MM.1S (cell line): Measurements from ENCODE around the gene CHRD.

Experiments
- DNase-seq: peaks from one replicate; pipeline ENCODE4 v3.0.0-alpha.2; 2015
- H2AFZ ChIP-seq: fragments of 300-600 bp; sonication (generic); 2 replicates; pipeline ENCODE4 v1.6.0; 2016; ENCODE audit warnings: antibody characterized with exemption, low read length
- H3F3A ChIP-seq: fragments of 300-600 bp; sonication (generic); 2 replicates; pipeline ENCODE4 v1.6.1; 2016; ENCODE audit warnings: mild to moderate bottlenecking, antibody characterized with exemption, low read length, moderate library complexity, mixed read lengths; ENCODE audit not compliant: insufficient read depth
- H3K27ac ChIP-seq: fragments of 300-600 bp; sonication (generic); 2 replicates; pipeline ENCODE4 v1.5.1; 2016; ENCODE audit warnings: mild to moderate bottlenecking, low read length
- H3K27me3 ChIP-seq: fragments of 300-600 bp; sonication (generic); replicated peaks from 2 replicates; pipeline ENCODE4 v1.6.0; 2016; ENCODE audit warnings: low read length; ENCODE audit not compliant: insufficient read depth
- H3K36me3 ChIP-seq: fragments of 300-600 bp; sonication (generic); replicated peaks from 2 replicates; pipeline ENCODE4 v1.6.1; 2016; ENCODE audit warnings: mild to moderate bottlenecking, low read length, mixed read lengths; ENCODE audit not compliant: insufficient read depth
- H3K4me1 ChIP-seq: fragments of 300-600 bp; sonication (generic); 2 replicates; pipeline ENCODE4 v1.6.1; 2016; ENCODE audit warnings: low read length, mixed read lengths
- H3K4me2 ChIP-seq: fragments of 300-600 bp; sonication (generic); 2 replicates; pipeline ENCODE4 v1.6.0; 2016; ENCODE audit warnings: low read depth, low read length
- H3K4me3 ChIP-seq: fragments of 300-600 bp; sonication (generic); 2 replicates; pipeline ENCODE4 v1.5.1; 2016; ENCODE audit warnings: low read length, mixed read lengths
- H3K79me2 ChIP-seq: fragments of 300-600 bp; sonication (generic); 2 replicates; pipeline ENCODE4 v1.6.1; 2016; ENCODE audit warnings: mixed run types, low read length, mixed read lengths
- H3K9ac ChIP-seq: fragments of 300-600 bp; sonication (generic); 2 replicates; pipeline ENCODE4 v1.6.1; 2016; ENCODE audit warnings: low read length, mixed read lengths
- H3K9me2 ChIP-seq: fragments of 300-600 bp; sonication (generic); replicated peaks from 2 replicates; pipeline ENCODE4 v1.6.1; 2016; ENCODE audit warnings: mild to moderate bottlenecking, low read length, mixed read lengths; ENCODE audit not compliant: insufficient read depth
- H3K9me3 ChIP-seq: fragments of 300-600 bp; sonication (generic); replicated peaks from 2 replicates; pipeline ENCODE4 v1.6.1; 2016; ENCODE audit warnings: mild to moderate bottlenecking, low read length, mixed read lengths; ENCODE audit not compliant: insufficient read depth
- H4K20me1 ChIP-seq: fragments of 300-600 bp; sonication (generic); 2 replicates; pipeline ENCODE4 v1.6.1; 2016; ENCODE audit warnings: mild to moderate bottlenecking, low read length, moderate library complexity, mixed read lengths; ENCODE audit not compliant: insufficient read depth
- EZH2 ChIP-seq: fragments of 300-600 bp; sonication (generic); optimal IDR thresholded peaks from 2 replicates; pipeline ENCODE3; 2017; ENCODE audit warnings: low read depth, mild to moderate bottlenecking, antibody characterized with exemption, low read length, mixed read lengths
- EZH2phosphoT487 ChIP-seq: fragments of 300-600 bp; sonication (generic); IDR thresholded peaks from 2 replicates; pipeline ENCODE4 v1.6.1; 2018; ENCODE audit warnings: antibody characterized with exemption, low read length
- TF ChIP-seq, protein P1 (sequence below): fragments of 300-600 bp; sonication (generic); IDR thresholded peaks from 2 replicates; pipeline ENCODE4 v1.5.1; 2016; ENCODE audit warnings: antibody characterized with exemption, low read length, mixed read lengths

Gene CHRD

DNA sequence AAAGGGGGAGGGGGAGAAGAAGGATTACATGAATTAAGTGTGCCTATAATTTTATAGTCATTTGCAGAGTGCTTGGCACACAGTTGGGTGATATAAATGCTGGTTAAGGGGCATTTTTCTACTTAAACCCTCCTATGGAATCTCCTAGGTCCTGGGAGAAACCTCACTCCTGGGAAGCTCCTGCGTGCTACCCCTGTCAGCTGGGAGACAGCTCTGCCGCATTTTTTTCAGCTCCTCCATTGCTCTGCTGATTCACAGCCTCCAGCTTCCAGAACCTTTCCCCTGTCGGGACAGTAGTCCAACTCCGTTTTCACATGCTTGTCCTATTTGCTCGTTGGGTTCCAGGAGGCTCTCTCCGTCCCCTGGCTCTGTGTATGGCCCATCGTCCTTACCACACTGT, 59.2 kb downstream of the CHRD start:
- Histone ChIP-seq H3K27ac (no peak overlapping the region), H3K4me2 (no peak overlapping the region), H4K20me1 (no peaks in the 10 kb centered on the region), H3K4me3 (no peak overlapping the region), H3K9ac (no peak overlapping the region), H3K9me3 (no peaks in the 10 kb centered on the region), H3K27me3 (no peaks in the 10 kb centered on the region), H3K79me2 (no peaks in the 10 kb centered on the region), H3K9me2 (no peaks in the 10 kb centered on the region), H3F3A (no peaks in the 10 kb centered on the region), H3K36me3 (no peaks in the 10 kb centered on the region), H2AFZ (no peak overlapping the region), H3K4me1 (no peaks in the 10 kb centered on the region)
- TF ChIP-seq EZH2phosphoT487, result no peak
- TF ChIP-seq EZH2, result no peak
- TF ChIP-seq, protein P1, sequence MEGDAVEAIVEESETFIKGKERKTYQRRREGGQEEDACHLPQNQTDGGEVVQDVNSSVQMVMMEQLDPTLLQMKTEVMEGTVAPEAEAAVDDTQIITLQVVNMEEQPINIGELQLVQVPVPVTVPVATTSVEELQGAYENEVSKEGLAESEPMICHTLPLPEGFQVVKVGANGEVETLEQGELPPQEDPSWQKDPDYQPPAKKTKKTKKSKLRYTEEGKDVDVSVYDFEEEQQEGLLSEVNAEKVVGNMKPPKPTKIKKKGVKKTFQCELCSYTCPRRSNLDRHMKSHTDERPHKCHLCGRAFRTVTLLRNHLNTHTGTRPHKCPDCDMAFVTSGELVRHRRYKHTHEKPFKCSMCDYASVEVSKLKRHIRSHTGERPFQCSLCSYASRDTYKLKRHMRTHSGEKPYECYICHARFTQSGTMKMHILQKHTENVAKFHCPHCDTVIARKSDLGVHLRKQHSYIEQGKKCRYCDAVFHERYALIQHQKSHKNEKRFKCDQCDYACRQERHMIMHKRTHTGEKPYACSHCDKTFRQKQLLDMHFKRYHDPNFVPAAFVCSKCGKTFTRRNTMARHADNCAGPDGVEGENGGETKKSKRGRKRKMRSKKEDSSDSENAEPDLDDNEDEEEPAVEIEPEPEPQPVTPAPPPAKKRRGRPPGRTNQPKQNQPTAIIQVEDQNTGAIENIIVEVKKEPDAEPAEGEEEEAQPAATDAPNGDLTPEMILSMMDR, result no peak
- no peak for DNase-seq
